GM08714 (cell line): Measurements from ENCODE around the gene DEGS1.
"Not testable (repeated sequence)": the region's sequence is repeated elsewhere in the genome, so short reads cannot be mapped to it uniquely, and the experiment has no call there.

Source experiments
- H3K4me3 ChIP-seq: fragments of 200-500 bp; sonication (Bioruptor generic); 2 replicates; pipeline ENCODE4 v1.5.1; 2014; ENCODE audit warnings: mild to moderate bottlenecking, low read length, inconsistent platforms
- ZNF274 ChIP-seq: IDR thresholded peaks from 2 replicates; pipeline ENCODE4 v1.6.1; 2012; ENCODE audit warnings: mild to moderate bottlenecking, low read depth, low read length

The DEGS1 gene

GRCh38 chr1:224192082-224192788 is 9.2 kb downstream of the DEGS1 start:
- no peak for TF ChIP-seq ZNF274
- no peak overlapping the region for H3K4me3 ChIP-seq

GRCh38 chr1:224193319-224193966 is 10.4 kb downstream of the DEGS1 start:
- no peak for TF ChIP-seq ZNF274

DNA sequence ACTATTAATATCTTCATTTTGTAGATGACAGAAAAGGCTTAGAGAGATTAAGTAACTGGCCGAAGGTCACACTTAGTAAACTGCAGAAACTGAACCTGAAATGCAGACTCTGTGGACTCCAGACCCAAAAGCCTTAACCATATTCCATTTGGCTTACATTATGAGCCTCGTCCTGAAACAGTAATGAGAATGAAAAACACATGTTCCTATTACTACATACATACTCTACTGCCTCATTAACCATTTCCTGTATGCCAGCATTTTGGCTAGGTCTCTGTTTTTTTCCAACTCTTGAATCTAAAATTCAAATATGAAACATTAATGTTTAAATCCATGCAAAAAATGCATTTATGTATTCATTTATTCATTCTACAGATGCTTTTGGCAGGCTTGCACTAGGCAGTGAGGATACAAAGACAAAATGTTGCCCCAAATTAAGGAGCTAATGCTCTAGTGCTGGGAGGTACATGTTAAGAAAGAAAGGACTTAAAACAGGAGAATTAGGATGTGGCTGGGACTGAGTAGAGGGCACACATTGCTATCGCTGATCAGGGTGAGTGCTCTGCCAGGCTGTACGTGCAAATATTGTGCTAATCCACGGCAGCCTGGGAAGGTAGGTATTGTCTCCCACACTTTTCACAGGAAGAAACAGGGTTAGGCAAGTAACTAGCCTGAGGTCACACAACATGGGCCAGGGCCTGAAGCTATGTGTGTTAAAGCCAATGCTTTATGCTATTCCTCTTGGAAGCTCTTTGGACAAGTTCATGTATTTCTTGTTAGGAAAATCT is 14.0 kb downstream of the DEGS1 start:
- H3K4me3 ChIP-seq = no peak overlapping the region

More at GRCh38 chr1:224193319-224193966, 10.4 kb downstream of the DEGS1 start:
- H3K4me3 ChIP-seq = no peak overlapping the region

DNA sequence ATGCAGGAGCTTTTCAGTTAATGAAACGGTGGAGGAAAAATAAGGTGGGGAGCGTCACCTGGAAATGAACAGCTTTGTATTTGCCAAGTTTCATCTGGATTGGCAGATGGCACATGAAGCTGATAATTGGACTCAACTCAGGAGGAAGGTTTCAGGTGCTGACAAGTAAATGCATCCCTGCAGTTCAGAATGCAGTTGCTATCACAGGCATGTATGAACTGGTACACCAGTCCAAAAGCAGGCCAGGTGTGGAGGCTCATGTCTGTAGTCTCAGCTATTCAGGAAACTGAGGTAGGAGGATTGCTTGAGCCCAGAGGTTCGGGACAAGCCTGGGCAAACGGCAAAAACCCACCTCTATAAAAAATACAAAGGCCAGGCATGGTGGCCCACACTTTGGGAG is 15.5 kb downstream of the DEGS1 start:
- no peak for TF ChIP-seq ZNF274
- no peak overlapping the region for H3K4me3 ChIP-seq

More for the DNA sequence above, 14.0 kb downstream of the DEGS1 start:
- TF ChIP-seq ZNF274 = no peak

DNA sequence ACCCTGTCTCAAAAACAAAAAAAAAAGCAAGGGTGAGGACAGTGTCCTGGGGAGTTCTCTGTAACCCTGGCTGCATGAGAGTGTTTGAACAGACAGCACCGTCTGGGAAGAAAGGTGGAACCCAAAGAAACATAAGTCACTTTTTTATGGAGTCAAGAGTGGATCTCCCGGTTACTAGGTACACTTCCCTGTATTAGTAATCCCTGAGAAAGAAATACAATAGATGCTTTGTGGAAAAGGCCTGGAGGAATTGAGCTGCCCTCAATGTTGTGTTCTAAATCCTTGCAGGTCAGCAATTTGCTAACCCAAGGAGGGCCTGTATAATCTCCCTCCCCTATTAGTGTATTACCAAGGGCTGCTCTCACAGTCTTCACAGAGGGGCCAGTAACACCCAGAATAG is 16.6 kb downstream of the DEGS1 start:
- H3K4me3 ChIP-seq = no peak overlapping the region
- TF ChIP-seq ZNF274 = no peak

- no peak overlapping the region for H3K4me3 ChIP-seq
- no peak for TF ChIP-seq ZNF274
Observed at GRCh38 chr1:224201383-224201782, 18.3 kb downstream of the DEGS1 start.

- TF ChIP-seq ZNF274 = no peak
- H3K4me3 ChIP-seq = no peak overlapping the region
Observed at GRCh38 chr1:224201853-224202252, 18.8 kb downstream of the DEGS1 start.

- TF ChIP-seq ZNF274 = no peak
- no peak overlapping the region; the same call in 1 of the 2 replicates for H3K4me3 ChIP-seq
Observed at GRCh38 chr1:224203243-224204016, 20.4 kb downstream of the DEGS1 start.

DNA sequence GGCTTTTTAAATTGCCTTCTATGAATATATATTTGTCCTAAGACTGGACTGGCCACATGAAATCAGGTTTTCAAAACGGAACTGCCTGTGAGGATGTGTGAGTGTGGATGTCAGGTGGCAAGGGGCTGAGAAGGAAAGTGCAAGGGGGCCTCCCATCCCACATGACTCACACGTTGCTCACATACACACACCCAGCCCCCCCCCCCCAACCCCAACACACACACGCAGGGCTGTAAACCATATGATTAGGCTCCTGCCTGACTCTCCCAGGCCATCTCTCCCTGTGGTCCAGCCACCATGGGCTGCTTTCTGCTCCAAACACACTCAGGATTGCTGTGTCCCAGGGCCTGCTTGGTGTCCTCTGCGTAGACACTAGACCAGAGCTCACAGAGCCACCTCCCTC is 22.4 kb downstream of the DEGS1 start:
- no peak overlapping the region for H3K4me3 ChIP-seq
- no peak for TF ChIP-seq ZNF274

GRCh38 chr1:224205931-224206538 is 23.0 kb downstream of the DEGS1 start:
- H3K4me3 ChIP-seq = not testable (repeated sequence)

- no peak overlapping the region for H3K4me3 ChIP-seq
- TF ChIP-seq ZNF274 = no peak
Observed at GRCh38 chr1:224211206-224211962, 28.3 kb downstream of the DEGS1 start.

GRCh38 chr1:224212618-224213061 is 29.6 kb downstream of the DEGS1 start:
- H3K4me3 ChIP-seq = no peak overlapping the region
- TF ChIP-seq ZNF274 = no peak

GRCh38 chr1:224213438-224214119 is 30.5 kb downstream of the DEGS1 start:
- H3K4me3 ChIP-seq = no peak overlapping the region
- no peak for TF ChIP-seq ZNF274
